Gastroesophageal sphincter (tissue), 3 donors: ENCODE measurements around the gene USP38.

Source experiments
- CTCF ChIP-seq, 4 experiments: fragments of 200-600 bp in 2 of 4; fragments of 450-650 bp in 2 of 4; sonication (generic) in 1 of 4; IDR thresholded peaks; one replicate each; pipeline ENCODE4 v1.5.1; 2017 to 2019; ENCODE audit warnings: antibody characterized with exemption in 4 of 4, mild to moderate bottlenecking in 2 of 4, moderate library complexity in 2 of 4
- EP300 ChIP-seq: sonication (generic); formaldehyde crosslinking; IDR thresholded peaks from one replicate; pipeline ENCODE4 v1.6.1; 2017; ENCODE audit warnings: antibody characterized with exemption, mild to moderate bottlenecking
- POLR2A ChIP-seq, 2 donors: fragments of 450-650 bp; IDR thresholded peaks; one replicate each; pipeline ENCODE4 v1.6.1; 2017; ENCODE audit warnings: antibody characterized with exemption in 2 of 2, mild to moderate bottlenecking in 2 of 2, moderate library complexity in 1 of 2
- POLR2AphosphoS5 ChIP-seq: sonication (generic); formaldehyde crosslinking; IDR thresholded peaks from one replicate; pipeline ENCODE4 v1.6.1; 2017; ENCODE audit warnings: antibody characterized with exemption

GRCh38 chr4:143232277-143232676, 47.6 kb downstream of the USP38 start:
- TF ChIP-seq POLR2AphosphoS5, result no peak
- no peak for TF ChIP-seq POLR2A (IDR thresholded peaks at IDR 0.05)
- TF ChIP-seq CTCF (IDR thresholded peaks at IDR 0.05), result no peak
- no peak for TF ChIP-seq EP300
